Measurements from ENCODE around the gene TMEM233. TPM values are rescaled to one million over a fixed set of nuclear protein-coding genes. Genes with fewer than 3 reads are reported as not detected.

TMEM233 gene
- total and polyA plus RNA-seq, 2 experiments from 2014 or later = 0.24 to 0.71 TPM

- H3K79me2 ChIP-seq (replicated peaks; ENCODE audit: insufficient read depth) = no peaks in the 10 kb centered on the region
- no peaks in the 10 kb centered on the region for H3K4me1 ChIP-seq (ENCODE audit: insufficient read depth)
- H3K4me2 ChIP-seq = no peak overlapping the region
- H3F3A ChIP-seq (replicated peaks; ENCODE audit: low read depth) = no peaks in the 10 kb centered on the region
- Mint-ChIP-seq H3K27me3 (ENCODE audit: insufficient read depth, low read depth, poor library complexity) (peaks cover 3% of the 10 kb centered on the region), H3K9me3 (no peaks in the 10 kb centered on the region), H3K4me3 (no peak overlapping the region), H3K4me1 (peaks cover 8% of the 10 kb centered on the region; the same call in 1 of the 3 replicates), H3K27ac (no peak overlapping the region), H3K36me3 (ENCODE audit: low read depth) (peaks cover 42% of the 10 kb centered on the region)
- TF ChIP-seq EZH2 (IDR thresholded peaks at IDR 0.05; ENCODE audit: low read depth, unreplicated experiment) = no peak
- TF ChIP-seq, protein P1, sequence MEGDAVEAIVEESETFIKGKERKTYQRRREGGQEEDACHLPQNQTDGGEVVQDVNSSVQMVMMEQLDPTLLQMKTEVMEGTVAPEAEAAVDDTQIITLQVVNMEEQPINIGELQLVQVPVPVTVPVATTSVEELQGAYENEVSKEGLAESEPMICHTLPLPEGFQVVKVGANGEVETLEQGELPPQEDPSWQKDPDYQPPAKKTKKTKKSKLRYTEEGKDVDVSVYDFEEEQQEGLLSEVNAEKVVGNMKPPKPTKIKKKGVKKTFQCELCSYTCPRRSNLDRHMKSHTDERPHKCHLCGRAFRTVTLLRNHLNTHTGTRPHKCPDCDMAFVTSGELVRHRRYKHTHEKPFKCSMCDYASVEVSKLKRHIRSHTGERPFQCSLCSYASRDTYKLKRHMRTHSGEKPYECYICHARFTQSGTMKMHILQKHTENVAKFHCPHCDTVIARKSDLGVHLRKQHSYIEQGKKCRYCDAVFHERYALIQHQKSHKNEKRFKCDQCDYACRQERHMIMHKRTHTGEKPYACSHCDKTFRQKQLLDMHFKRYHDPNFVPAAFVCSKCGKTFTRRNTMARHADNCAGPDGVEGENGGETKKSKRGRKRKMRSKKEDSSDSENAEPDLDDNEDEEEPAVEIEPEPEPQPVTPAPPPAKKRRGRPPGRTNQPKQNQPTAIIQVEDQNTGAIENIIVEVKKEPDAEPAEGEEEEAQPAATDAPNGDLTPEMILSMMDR (conservative IDR thresholded peaks at IDR 0.05; ENCODE audit: low read depth in 2 of 2) = no peak
- TF ChIP-seq ZNF331 (CRISPR knock-in tag; IDR thresholded peaks at IDR 0.05; ENCODE audit: low read depth) = no peak
- no peak for TF ChIP-seq EZH2phosphoT487 (IDR thresholded peaks at IDR 0.05; ENCODE audit: unreplicated experiment)
- TF ChIP-seq ZNF462 (CRISPR knock-in tag; IDR thresholded peaks at IDR 0.05) = no peak
- TF ChIP-seq, protein P2, sequence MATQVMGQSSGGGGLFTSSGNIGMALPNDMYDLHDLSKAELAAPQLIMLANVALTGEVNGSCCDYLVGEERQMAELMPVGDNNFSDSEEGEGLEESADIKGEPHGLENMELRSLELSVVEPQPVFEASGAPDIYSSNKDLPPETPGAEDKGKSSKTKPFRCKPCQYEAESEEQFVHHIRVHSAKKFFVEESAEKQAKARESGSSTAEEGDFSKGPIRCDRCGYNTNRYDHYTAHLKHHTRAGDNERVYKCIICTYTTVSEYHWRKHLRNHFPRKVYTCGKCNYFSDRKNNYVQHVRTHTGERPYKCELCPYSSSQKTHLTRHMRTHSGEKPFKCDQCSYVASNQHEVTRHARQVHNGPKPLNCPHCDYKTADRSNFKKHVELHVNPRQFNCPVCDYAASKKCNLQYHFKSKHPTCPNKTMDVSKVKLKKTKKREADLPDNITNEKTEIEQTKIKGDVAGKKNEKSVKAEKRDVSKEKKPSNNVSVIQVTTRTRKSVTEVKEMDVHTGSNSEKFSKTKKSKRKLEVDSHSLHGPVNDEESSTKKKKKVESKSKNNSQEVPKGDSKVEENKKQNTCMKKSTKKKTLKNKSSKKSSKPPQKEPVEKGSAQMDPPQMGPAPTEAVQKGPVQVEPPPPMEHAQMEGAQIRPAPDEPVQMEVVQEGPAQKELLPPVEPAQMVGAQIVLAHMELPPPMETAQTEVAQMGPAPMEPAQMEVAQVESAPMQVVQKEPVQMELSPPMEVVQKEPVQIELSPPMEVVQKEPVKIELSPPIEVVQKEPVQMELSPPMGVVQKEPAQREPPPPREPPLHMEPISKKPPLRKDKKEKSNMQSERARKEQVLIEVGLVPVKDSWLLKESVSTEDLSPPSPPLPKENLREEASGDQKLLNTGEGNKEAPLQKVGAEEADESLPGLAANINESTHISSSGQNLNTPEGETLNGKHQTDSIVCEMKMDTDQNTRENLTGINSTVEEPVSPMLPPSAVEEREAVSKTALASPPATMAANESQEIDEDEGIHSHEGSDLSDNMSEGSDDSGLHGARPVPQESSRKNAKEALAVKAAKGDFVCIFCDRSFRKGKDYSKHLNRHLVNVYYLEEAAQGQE (IDR thresholded peaks at IDR 0.05; ENCODE audit: unreplicated experiment) = no peak
- no peak for TF ChIP-seq JUNB (IDR thresholded peaks at IDR 0.05; ENCODE audit: unreplicated experiment)
- TF ChIP-seq, protein P3, sequence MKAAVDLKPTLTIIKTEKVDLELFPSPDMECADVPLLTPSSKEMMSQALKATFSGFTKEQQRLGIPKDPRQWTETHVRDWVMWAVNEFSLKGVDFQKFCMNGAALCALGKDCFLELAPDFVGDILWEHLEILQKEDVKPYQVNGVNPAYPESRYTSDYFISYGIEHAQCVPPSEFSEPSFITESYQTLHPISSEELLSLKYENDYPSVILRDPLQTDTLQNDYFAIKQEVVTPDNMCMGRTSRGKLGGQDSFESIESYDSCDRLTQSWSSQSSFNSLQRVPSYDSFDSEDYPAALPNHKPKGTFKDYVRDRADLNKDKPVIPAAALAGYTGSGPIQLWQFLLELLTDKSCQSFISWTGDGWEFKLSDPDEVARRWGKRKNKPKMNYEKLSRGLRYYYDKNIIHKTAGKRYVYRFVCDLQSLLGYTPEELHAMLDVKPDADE (IDR thresholded peaks at IDR 0.05) = no peak
- no peak for TF ChIP-seq ZNF114 (CRISPR knock-in tag; IDR thresholded peaks at IDR 0.05)
- no peak for TF ChIP-seq POLR2AphosphoS5 (IDR thresholded peaks at IDR 0.05; ENCODE audit: low read depth)
- TF ChIP-seq CREB1 (CRISPR knock-in tag; IDR thresholded peaks at IDR 0.05; ENCODE audit: low read depth) = no peak
- no peak overlapping the region for H3K27ac ChIP-seq (ENCODE audit: low read depth)
- no peaks in the 10 kb centered on the region for H3K27me3 ChIP-seq (ENCODE audit: insufficient read depth)
- no peak overlapping the region for H3K4me3 ChIP-seq
- ATAC-seq (no peak), DNase-seq (ENCODE audit: low spot score) (no peak)
- H3K36me3 ChIP-seq (ENCODE audit: insufficient read depth) = no peaks in the 10 kb centered on the region
- no peak overlapping the region for H2AFZ ChIP-seq
- H4K20me1 ChIP-seq (replicated peaks; ENCODE audit: insufficient read depth) = no peaks in the 10 kb centered on the region; the same call in none of the 2 replicates
- no peaks in the 10 kb centered on the region for H3K9me2 ChIP-seq (ENCODE audit: insufficient read depth)
These were observed 97.7 kb downstream of the TMEM233 start for GRCh38 chr12:119691202-119691810.

All from GM23338 (cell line).